ENCODE measurements around the gene EBLN2.

The EBLN2 gene

GRCh38 chr3:73107215-73107614 is 45.8 kb downstream of the EBLN2 start:
- no peak for DNase-seq (ENCODE audit: low read depth)

- no peak for DNase-seq (ENCODE audit: low read depth)
These were observed 46.3 kb downstream of the EBLN2 start for GRCh38 chr3:73107676-73108187.

- DNase-seq (ENCODE audit: low read depth) = no peak
These were observed 47.3 kb downstream of the EBLN2 start for GRCh38 chr3:73108750-73109149.

GRCh38 chr3:73110530-73110929 is 49.1 kb downstream of the EBLN2 start:
- DNase-seq (ENCODE audit: low read depth) = no peak

Data from T follicular helper cell (primary cell).